Astrocyte (in vitro differentiated cells and primary cell): ENCODE measurements around the gene ZSCAN5B.
"Not testable (repeated sequence)": the region's sequence is repeated elsewhere in the genome, so short reads cannot be mapped to it uniquely, and the experiment has no call there.

Source experiments
- EZH2 ChIP-seq: IDR thresholded peaks from 2 replicates; pipeline ENCODE4 v1.6.1; 2012; ENCODE audit warnings: mild to moderate bottlenecking, low read length, inconsistent platforms; ENCODE audit not compliant: insufficient read depth
- TF ChIP-seq, protein P1 (sequence below): IDR thresholded peaks from 2 replicates; pipeline ENCODE4 v1.5.1; 2011; ENCODE audit warnings: low read depth, mild to moderate bottlenecking, inconsistent platforms, low read length, moderate library complexity; ENCODE audit not compliant: insufficient read depth

GRCh38 chr19:56197646-56198045 is at the start of gene ZSCAN5B:
- TF ChIP-seq, protein P1, sequence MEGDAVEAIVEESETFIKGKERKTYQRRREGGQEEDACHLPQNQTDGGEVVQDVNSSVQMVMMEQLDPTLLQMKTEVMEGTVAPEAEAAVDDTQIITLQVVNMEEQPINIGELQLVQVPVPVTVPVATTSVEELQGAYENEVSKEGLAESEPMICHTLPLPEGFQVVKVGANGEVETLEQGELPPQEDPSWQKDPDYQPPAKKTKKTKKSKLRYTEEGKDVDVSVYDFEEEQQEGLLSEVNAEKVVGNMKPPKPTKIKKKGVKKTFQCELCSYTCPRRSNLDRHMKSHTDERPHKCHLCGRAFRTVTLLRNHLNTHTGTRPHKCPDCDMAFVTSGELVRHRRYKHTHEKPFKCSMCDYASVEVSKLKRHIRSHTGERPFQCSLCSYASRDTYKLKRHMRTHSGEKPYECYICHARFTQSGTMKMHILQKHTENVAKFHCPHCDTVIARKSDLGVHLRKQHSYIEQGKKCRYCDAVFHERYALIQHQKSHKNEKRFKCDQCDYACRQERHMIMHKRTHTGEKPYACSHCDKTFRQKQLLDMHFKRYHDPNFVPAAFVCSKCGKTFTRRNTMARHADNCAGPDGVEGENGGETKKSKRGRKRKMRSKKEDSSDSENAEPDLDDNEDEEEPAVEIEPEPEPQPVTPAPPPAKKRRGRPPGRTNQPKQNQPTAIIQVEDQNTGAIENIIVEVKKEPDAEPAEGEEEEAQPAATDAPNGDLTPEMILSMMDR: not testable (repeated sequence)
- not testable (repeated sequence) for TF ChIP-seq EZH2
